Immature natural killer cell (primary cell): ENCODE data around the gene SGMS2. TPM values are rescaled to one million over a fixed set of nuclear protein-coding genes. Genes with fewer than 3 reads are reported as not detected.

Experiments used
- DNase-seq, 3 donors: peaks; one replicate each; pipeline ENCODE4 v3.0.0; 2022; ENCODE audit warnings: mixed read lengths in 1 of 3
- H3K27ac Mint-ChIP-seq, 6 donors: one replicate each; pipeline ENCODE4 v1.8.0; 2020; ENCODE audit warnings: mixed read lengths in 6 of 6, mild to moderate bottlenecking in 5 of 6, inconsistent platforms in 4 of 6, moderate library complexity in 3 of 6
- H3K27me3 Mint-ChIP-seq, 3 donors: one replicate each; pipeline ENCODE4 v1.8.0; 2020 to 2021; ENCODE audit warnings: low read depth in 3 of 3, mild to moderate bottlenecking in 3 of 3, mixed read lengths in 3 of 3, moderate library complexity in 3 of 3, inconsistent platforms in 1 of 3
- H3K36me3 Mint-ChIP-seq, 3 donors: one replicate each; pipeline ENCODE4 v1.8.0; 2020; ENCODE audit warnings: mixed read lengths in 3 of 3, inconsistent platforms in 2 of 3, mild to moderate bottlenecking in 2 of 3
- H3K4me1 Mint-ChIP-seq, 2 donors: one replicate each; pipeline ENCODE4 v1.8.0; 2020; ENCODE audit warnings: inconsistent platforms in 2 of 2, mild to moderate bottlenecking in 2 of 2, mixed read lengths in 2 of 2, moderate library complexity in 1 of 2
- H3K4me3 Mint-ChIP-seq, 5 donors: one replicate each; pipeline ENCODE4 v1.8.0; 2020; ENCODE audit warnings: mild to moderate bottlenecking in 5 of 5, mixed read lengths in 5 of 5, inconsistent platforms in 3 of 5, moderate library complexity in 3 of 5
- H3K9me3 Mint-ChIP-seq, 6 donors: one replicate each; pipeline ENCODE4 v1.8.0; 2020; ENCODE audit warnings: mild to moderate bottlenecking in 6 of 6, mixed read lengths in 6 of 6, inconsistent platforms in 4 of 6, moderate library complexity in 3 of 6
- polyA plus RNA-seq, 3 donors: library from polyadenylated mRNA; unstranded; fragments of 300-500 nt; fragmentation: Illumina TruSeq; gene quantifications; one replicate each; pipeline ENCODE4 v1.2.3, GENCODE V29; 2021

SGMS2 gene
- under 1 TPM in 1 of 3 donors, not detected in 2; 0.56 TPM for polyA plus RNA-seq

DNA sequence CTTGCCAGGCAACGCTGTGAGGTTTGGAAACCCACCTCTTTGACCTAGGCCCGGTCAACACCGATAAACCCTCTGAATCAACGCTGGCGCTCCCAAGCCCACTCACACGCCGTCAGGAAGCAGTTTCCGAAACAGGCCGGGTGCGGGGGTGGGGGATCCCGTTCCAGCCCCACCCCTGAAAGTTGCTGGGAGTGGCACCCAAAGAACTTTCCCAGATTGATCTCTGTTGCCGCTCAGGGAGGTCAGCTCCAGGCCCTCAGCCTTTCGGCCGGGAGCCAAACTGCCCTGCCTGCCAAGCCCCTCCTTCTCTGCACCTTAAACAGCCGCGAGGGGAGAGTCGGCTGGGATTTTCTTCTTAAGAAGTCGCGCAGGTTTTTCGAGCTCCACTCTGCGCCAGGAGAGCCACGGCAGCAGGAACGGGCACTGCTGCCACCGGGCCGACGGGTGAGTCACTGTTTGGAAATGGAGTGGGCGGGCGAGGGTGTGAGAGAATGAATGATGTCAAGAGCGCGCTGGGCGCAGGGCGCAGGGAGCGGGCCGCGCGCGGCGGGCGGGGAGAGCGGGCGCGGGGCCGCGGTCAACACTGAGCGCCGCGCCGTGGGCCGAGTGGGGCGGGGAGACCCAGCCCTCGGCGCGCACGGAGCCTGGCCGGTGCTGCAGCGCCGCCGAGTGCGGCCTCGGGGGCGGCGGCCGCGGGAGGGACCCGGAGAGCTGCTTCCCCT, at the start of gene SGMS2:
SGMS2 (plus strand) TSS at position 583 of the 722 bp plus-strand sequence. CDS start 70,622 bp downstream, outside the sequence.
- H3K4me3 Mint-ChIP-seq, result peak within 1 kb of the TSS; percentile 80 to 90 (median 83)

DNA sequence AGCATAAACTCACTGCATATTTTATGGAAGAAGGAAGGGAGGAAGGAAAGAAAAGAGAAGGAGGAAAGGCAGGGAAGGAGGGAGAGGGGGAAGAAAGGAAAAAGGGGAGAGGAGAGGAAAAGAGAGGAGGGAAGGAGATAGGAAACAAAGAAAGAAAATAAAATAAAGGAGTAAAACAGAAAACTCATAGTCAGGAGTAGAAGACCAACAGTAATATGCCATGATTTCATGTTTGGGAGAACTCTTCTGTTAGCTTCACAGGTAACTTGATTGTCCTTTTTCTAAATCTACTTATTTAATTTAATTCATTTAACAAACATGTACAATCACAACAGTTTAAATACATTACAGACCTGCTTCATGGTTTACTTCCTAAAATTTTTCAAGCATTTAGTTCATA, 46.8 kb upstream of the SGMS2 start:
- Mint-ChIP-seq H3K36me3 (no peaks in the 10 kb centered on the region), H3K4me3 (no peak overlapping the region), H3K9me3 (peaks cover 2 to 15% (median 4%) of the 10 kb centered on the region in 6 donors), H3K27me3 (peaks cover 2 to 3% (median 2%) of the 10 kb centered on the region in 3 donors), H3K27ac (no peak overlapping the region), H3K4me1 (no peaks in the 10 kb centered on the region)
- DNase-seq, result no peak

More for the DNA sequence above, at the start of gene SGMS2:
- DNase-seq, result peak; percentile 18 to 32 (median 24)
- Mint-ChIP-seq H3K36me3 (peaks cover 0 to 3% (median 0%) of the 10 kb centered on the region in 3 donors), H3K4me1 (peaks cover 7 to 9% of the 10 kb centered on the region in 2 donors), H3K27ac (peak within 1 kb of the TSS in 2 of 6 donors; percentile 35 to 46), H3K27me3 (peaks cover 1 to 24% (median 11%) of the 10 kb centered on the region in 3 donors), H3K9me3 (no peaks in the 10 kb centered on the region)

DNA sequence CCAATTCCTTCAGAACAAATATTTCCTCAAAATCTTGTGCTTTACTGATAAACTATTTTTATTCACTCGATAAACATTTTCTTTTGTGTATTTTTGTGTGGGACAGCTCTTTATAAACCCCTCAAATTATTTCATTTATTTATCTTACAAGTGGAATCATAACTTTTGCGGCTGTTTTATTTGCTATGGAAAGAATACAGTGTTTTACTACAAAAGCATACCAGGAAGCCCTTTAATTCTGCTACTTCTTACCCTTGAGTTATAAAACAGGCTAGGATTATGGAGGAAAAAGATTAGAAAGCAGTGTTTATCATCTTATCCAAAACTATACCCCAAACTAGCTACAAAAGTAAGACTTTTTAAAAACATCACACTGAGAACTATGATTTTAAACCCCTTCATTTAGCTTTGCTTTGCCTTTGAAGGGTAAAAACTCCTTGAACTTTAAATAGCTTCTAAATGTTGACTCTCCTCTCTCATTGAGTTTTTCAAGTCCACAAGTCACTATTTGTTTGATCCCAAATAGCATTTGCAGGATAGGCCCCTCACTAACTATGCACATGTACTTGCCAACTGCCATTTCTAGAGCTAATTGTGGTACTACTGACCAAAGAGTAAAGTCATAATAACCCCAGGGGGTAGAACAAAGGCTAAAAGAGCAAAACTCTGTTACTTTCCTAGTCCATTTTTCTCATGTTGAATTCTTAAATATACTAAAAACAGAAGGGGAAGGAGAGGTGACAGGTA, 45.8 kb upstream of the SGMS2 start:
- Mint-ChIP-seq H3K4me1 (no peaks in the 10 kb centered on the region), H3K27ac (no peak overlapping the region), H3K9me3 (peaks cover 2 to 15% (median 4%) of the 10 kb centered on the region in 6 donors), H3K36me3 (no peaks in the 10 kb centered on the region), H3K4me3 (no peak overlapping the region), H3K27me3 (peaks cover 2 to 3% (median 2%) of the 10 kb centered on the region in 3 donors)
- no peak for DNase-seq

DNA sequence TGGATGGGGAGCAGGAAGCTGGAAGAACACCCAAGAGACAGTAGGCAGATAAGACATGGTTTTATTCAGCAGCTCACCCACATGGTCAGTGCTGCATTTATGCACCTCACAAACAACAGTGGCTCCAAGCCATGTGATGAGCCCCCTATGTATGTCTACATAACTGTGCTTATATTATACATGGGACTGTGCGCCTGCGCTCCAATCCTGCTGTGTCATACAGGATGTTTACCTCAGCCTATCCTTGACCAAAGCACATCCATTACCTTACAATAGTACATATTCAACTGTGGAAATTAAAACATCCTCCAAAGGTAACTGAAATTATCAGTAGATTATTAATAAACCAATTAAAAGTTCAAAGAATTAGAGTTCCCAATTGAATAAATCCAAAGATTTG, 44.1 kb upstream of the SGMS2 start:
- Mint-ChIP-seq H3K27ac (no peak overlapping the region), H3K4me1 (no peaks in the 10 kb centered on the region), H3K9me3 (peaks cover 4 to 15% (median 4%) of the 10 kb centered on the region in 6 donors), H3K27me3 (peaks cover 2 to 3% (median 2%) of the 10 kb centered on the region in 3 donors), H3K36me3 (no peaks in the 10 kb centered on the region), H3K4me3 (no peak overlapping the region)
- no peak for DNase-seq

DNA sequence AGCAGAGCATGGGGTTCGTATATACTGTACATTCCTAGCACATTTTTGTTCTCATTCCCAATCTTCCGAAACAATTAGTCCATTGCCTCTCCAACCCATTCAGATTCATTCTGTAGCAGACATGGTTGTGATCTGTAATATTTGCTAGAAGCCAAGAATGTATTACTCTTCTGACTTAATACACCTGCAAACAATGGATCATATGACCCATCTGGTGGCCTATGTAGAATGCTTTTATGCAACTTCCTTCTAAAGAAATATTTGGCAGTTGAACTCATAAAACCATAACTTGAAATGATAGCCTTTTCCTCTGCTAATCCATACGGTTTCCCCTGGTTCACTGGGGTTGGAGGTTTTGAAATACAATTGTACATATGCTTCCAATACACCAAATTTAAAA, 32.8 kb upstream of the SGMS2 start:
- H3K9me3 Mint-ChIP-seq, result peaks cover 0 to 8% (median 0%) of the 10 kb centered on the region in 6 donors
- no peak for DNase-seq
- no peak overlapping the region for H3K4me3 Mint-ChIP-seq
- peaks cover 0 to 11% (median 0%) of the 10 kb centered on the region in 3 donors for H3K27me3 Mint-ChIP-seq
- H3K4me1 Mint-ChIP-seq, result no peaks in the 10 kb centered on the region
- H3K27ac Mint-ChIP-seq, result no peak overlapping the region
- no peaks in the 10 kb centered on the region for H3K36me3 Mint-ChIP-seq

DNA sequence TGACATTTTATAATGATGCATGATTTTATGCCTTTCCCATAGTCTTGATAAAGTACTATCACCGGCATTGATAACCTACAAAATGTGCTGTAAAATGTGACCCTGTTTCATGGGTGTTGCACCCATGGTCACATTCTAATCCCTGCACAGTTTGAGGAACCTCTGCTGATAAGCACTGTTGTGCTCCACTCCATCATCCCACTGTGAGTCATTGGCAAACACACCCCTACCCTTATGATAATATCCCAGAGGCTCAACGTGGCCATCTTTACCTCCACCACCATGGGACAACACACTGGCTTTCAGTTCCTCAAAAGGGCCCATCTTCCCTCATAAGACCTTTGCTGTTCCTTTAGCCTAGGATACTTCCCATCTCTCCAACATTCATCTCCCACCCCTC, 32.0 kb upstream of the SGMS2 start:
- peaks cover 0 to 14% (median 0%) of the 10 kb centered on the region in 3 donors for H3K27me3 Mint-ChIP-seq
- no peaks in the 10 kb centered on the region for H3K36me3 Mint-ChIP-seq
- H3K4me1 Mint-ChIP-seq, result no peaks in the 10 kb centered on the region

DNA sequence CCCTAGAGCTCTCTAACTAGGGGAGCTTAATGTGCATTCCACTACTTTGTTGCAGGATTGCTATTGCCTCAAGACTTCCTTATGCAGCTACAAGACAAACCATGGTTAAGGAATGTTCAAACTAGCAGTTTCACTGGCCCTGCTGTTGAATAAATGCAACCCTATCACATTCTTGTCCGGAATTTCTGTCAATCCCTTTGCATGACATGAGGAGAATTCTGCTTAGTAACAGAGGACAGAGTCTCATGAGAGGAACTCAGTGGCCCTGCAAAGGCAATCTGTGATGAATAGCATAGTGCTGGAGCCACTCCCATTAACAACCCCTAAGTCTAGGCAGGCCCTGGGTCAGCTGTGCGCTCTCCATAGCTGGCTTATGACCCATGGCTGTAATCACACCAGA, 30.7 kb upstream of the SGMS2 start:
- Mint-ChIP-seq H3K27me3 (peaks cover 0 to 14% (median 0%) of the 10 kb centered on the region in 3 donors), H3K4me3 (no peak overlapping the region), H3K27ac (no peak overlapping the region), H3K9me3 (peaks cover 0 to 2% (median 0%) of the 10 kb centered on the region in 6 donors), H3K36me3 (no peaks in the 10 kb centered on the region), H3K4me1 (no peaks in the 10 kb centered on the region)
- no peak for DNase-seq

More for the DNA sequence above, 32.0 kb upstream of the SGMS2 start:
- Mint-ChIP-seq H3K27ac (no peak overlapping the region), H3K4me3 (no peak overlapping the region), H3K9me3 (peaks cover 0 to 2% (median 0%) of the 10 kb centered on the region in 6 donors)
- DNase-seq, result no peak

DNA sequence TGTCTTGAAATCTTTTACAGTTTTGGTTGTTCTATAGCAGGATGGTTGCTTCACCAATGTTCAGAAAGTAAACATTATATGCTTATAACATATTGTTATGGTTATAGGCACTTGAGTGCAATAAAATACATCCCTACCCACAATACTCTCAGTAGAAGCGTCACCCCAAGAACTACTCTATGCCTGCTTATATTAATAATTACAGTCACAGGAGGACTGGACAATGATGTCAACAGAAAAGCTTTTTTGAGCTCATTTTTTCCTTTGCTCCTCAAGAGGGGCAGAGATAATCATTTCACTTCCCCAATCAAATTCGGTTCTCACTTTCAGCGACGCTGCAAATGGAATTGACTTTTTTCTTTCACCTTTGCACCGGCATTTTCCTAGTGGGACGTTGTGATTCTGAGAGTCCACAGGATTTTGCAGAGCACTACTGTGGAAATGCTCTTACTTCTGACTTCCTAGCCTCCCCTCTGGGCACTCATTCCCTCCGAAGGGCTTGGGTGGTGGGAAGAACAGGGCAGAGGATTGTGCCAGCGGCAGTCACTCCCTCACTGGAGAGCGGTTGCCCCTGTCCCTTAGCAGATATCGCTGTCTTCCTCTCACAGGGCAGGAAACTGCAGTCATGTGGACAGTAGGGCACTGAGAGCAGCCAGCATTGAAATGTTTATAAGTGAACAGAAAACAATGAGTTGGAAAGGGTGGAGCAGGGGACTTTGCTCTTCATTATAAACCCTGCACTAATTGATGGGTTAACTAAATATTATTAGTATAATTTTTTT, 24.9 kb upstream of the SGMS2 start:
- peak overlapping the region in 3 of 5 donors; percentile 4 to 17 (median 16) for H3K4me3 Mint-ChIP-seq
- peaks cover 0 to 4% (median 0%) of the 10 kb centered on the region in 6 donors for H3K9me3 Mint-ChIP-seq
- no peaks in the 10 kb centered on the region for H3K36me3 Mint-ChIP-seq
- peaks cover 2 to 11% (median 3%) of the 10 kb centered on the region in 3 donors for H3K27me3 Mint-ChIP-seq
- H3K4me1 Mint-ChIP-seq, result no peaks in the 10 kb centered on the region
- DNase-seq, result no peak
- no peak overlapping the region for H3K27ac Mint-ChIP-seq

DNA sequence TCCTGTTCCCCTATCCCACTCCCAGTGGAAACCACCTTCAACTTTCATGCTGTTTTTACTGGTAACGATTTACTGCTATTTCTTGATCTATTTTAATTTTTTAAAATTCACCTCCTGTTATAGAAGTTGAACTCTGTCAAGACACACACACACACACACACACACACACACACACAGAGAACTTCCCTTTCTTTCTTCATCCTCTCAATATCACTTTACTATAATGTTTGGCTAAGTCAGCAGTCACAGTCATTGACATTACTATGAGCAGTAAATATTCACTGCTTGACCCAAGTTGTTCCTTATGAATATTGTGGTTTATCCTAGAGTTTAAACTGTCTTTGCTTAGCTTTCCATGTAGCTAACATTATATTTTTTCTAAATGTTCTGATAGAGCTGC, 24.0 kb upstream of the SGMS2 start:
- H3K4me1 Mint-ChIP-seq, result no peaks in the 10 kb centered on the region
- H3K27me3 Mint-ChIP-seq, result peaks cover 2 to 11% (median 3%) of the 10 kb centered on the region in 3 donors

DNA sequence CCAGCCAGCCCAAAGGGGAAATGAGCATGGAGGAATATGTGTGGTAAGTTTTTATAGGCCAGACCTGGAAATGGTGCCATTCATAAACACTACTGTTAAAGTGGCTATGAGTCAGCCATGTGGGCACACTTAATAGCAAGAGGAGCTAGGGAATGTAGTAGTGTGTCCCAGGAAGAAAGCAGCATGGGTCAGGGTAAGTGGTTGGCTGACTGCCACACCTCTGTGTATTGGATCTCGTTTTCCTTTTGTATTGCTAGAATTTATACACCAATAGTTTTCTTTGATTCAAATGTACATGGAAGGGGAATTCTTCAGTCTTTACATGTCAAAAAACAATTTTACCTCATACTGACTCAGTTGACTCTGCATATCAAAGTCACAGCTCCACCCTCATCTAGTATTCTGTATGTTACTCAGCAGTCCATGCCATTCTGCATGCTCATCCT, 22.9 kb upstream of the SGMS2 start:
- Mint-ChIP-seq H3K27me3 (peaks cover 2 to 6% (median 3%) of the 10 kb centered on the region in 3 donors), H3K9me3 (peaks cover 0 to 4% (median 0%) of the 10 kb centered on the region in 6 donors), H3K4me1 (no peaks in the 10 kb centered on the region), H3K27ac (no peak overlapping the region), H3K4me3 (no peak overlapping the region), H3K36me3 (no peaks in the 10 kb centered on the region)
- DNase-seq, result no peak

More for the DNA sequence above, 24.0 kb upstream of the SGMS2 start:
- Mint-ChIP-seq H3K9me3 (peaks cover 0 to 4% (median 0%) of the 10 kb centered on the region in 6 donors), H3K36me3 (no peaks in the 10 kb centered on the region), H3K4me3 (no peak overlapping the region), H3K27ac (no peak overlapping the region)
- no peak for DNase-seq

DNA sequence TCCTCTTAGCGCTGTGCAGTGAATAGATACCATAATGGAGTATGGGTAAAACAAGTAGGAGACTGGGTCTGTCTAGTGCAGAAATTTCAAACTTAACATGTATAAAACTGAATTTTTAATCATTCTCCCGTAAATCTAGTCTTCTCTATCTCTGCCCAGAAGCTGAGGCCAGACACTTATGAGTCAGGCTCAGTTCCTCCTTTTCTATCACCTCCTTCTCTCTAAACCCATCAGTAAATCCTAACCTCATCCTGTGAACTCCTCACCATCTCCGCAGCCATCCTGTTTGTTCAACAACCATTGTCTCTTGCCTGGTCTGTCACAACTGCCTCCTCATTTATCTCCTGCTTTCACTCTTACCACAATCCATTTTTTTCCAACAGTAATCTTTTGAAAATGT, 19.8 kb upstream of the SGMS2 start:
- Mint-ChIP-seq H3K27me3 (peaks cover 2 to 6% (median 3%) of the 10 kb centered on the region in 3 donors), H3K27ac (no peak overlapping the region), H3K4me1 (no peaks in the 10 kb centered on the region), H3K9me3 (peaks cover 0 to 4% (median 0%) of the 10 kb centered on the region in 6 donors), H3K4me3 (no peak overlapping the region), H3K36me3 (no peaks in the 10 kb centered on the region)
- DNase-seq, result no peak

DNA sequence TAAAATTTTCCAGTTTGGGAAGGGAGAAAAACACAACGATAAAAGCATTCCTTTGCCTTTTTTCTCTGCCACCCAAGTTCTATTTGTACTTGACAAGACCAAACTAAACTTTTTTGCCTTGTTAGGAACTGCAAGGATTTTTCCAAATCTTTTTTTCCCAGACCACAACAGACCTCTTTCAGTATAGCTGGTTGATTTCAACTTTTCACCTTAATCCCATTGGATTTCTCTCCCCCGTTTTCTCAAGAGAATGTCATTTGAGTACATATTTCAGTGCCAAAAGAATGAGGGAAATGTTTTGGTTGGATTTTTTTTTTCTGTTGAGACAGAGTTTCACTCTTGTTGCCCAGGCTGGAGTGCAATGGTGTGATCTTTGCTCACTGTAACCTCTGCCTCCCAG, 18.5 kb upstream of the SGMS2 start:
- H3K27ac Mint-ChIP-seq, result no peak overlapping the region
- H3K36me3 Mint-ChIP-seq, result no peaks in the 10 kb centered on the region
- DNase-seq, result no peak
- peaks cover 1 to 6% (median 2%) of the 10 kb centered on the region in 3 donors for H3K27me3 Mint-ChIP-seq
- no peak overlapping the region for H3K4me3 Mint-ChIP-seq
- peaks cover 0 to 4% (median 0%) of the 10 kb centered on the region in 6 donors for H3K9me3 Mint-ChIP-seq
- H3K4me1 Mint-ChIP-seq, result no peaks in the 10 kb centered on the region

DNA sequence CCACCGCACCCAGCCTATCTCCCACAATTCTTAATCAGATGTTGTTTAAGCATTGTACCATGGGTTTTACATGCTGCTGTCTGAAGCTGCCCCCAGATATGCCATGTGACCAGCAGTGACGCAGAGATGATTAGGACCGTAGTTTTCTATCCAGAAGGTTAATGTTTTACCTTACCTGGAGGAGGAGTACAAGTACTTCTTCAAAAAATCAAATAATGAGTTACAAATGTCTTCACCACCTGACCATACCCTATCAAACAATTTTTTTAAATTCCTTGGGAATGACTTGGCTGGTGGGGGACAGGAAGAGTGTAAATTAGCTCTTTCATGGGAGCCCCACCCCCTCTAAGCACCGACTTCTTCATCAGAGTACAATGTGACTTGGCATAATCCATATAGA, 16.2 kb upstream of the SGMS2 start:
- Mint-ChIP-seq H3K4me1 (no peaks in the 10 kb centered on the region), H3K4me3 (no peak overlapping the region), H3K27ac (no peak overlapping the region), H3K9me3 (peaks cover 0 to 4% (median 0%) of the 10 kb centered on the region in 6 donors), H3K27me3 (peaks cover 0 to 10% (median 2%) of the 10 kb centered on the region in 3 donors), H3K36me3 (no peaks in the 10 kb centered on the region)
- DNase-seq, result no peak
